ENCODE results near the gene PTPRN2. TPM values are rescaled to one million over a fixed set of nuclear protein-coding genes. Genes with fewer than 3 reads are reported as not detected.

Gene PTPRN2
- total and polyA plus RNA-seq, 7 donors = 0.47 to 0.82 (median 0.51) TPM

- 86 to 90% (median 86%) methylated on average over 29 of the region's 29 CpGs for WGBS, 3 donors
Measured at GRCh38 chr7:158267742-158268435, 319.7 kb downstream of the PTPRN2 start.

GRCh38 chr7:158266817-158267741 is 320.5 kb downstream of the PTPRN2 start:
- Histone ChIP-seq H3K4me1 (no peaks in the 10 kb centered on the region), H3K27me3 (ENCODE audit: insufficient read depth in 3 of 3, low read length in 2 of 3) (peaks cover 0 to 2% (median 0%) of the 10 kb centered on the region in 3 donors), H3K9me3 (no peaks in the 10 kb centered on the region), H3K27ac (no peak overlapping the region), H3K36me3 (ENCODE audit: insufficient read depth in 1 of 2, low read depth in 1 of 2) (no peaks in the 10 kb centered on the region), H3K4me3 (no peak overlapping the region)
- WGBS, 3 donors = 73 to 75% (median 74%) methylated on average over 30 of the region's 30 CpGs
- intact Hi-C loops (cut with DNase I) = no loop called here
- peak in 1 of 2 donors; percentile 19 for DNase-seq
- no peak for TF ChIP-seq CTCF (IDR thresholded peaks at IDR 0.05)
- ATAC-seq = no peak

More at GRCh38 chr7:158267742-158268435, 319.7 kb downstream of the PTPRN2 start:
- no peak for TF ChIP-seq CTCF (IDR thresholded peaks at IDR 0.05)
- peaks cover 0 to 2% (median 0%) of the 10 kb centered on the region in 3 donors for H3K27me3 ChIP-seq (ENCODE audit: insufficient read depth in 3 of 3, low read length in 2 of 3)
- H3K4me1 ChIP-seq = no peaks in the 10 kb centered on the region
- ATAC-seq = no peak
- no peaks in the 10 kb centered on the region for H3K36me3 ChIP-seq (ENCODE audit: insufficient read depth in 1 of 2, low read depth in 1 of 2)
- H3K27ac ChIP-seq = no peak overlapping the region
- peak in 1 of 2 donors; percentile 24 for DNase-seq
- intact Hi-C loops (cut with DNase I) = no loop called here
- H3K9me3 ChIP-seq = no peaks in the 10 kb centered on the region
- H3K4me3 ChIP-seq = no peak overlapping the region

DNA sequence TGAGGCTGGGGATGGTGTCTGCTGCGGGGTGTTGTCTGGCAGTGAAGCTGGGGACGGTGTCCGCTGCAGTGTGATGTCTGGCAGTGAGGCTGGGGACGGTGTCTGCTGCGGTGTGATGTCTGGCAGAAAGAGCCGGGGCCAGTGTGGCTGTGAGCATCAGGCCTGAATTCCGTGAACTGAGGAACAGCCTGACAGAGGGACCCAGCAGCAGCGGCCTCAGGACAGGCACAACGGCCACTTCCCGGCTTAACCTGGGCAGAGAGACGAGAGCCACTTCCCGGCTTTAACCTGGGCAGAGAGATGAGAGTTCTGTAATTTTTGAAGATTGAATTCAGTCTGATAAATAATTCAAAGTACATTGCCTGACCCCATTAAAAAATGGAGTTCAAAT is 321.2 kb downstream of the PTPRN2 start:
- ATAC-seq = no peak
- intact Hi-C loops (cut with DNase I) = no loop called here
- Histone ChIP-seq H3K4me3 (no peak overlapping the region), H3K27ac (no peak overlapping the region), H3K27me3 (ENCODE audit: insufficient read depth in 3 of 3, low read length in 2 of 3) (peaks cover 0 to 2% (median 0%) of the 10 kb centered on the region in 3 donors), H3K36me3 (ENCODE audit: insufficient read depth in 1 of 2, low read depth in 1 of 2) (no peaks in the 10 kb centered on the region), H3K9me3 (no peaks in the 10 kb centered on the region), H3K4me1 (no peaks in the 10 kb centered on the region)
- no peak for TF ChIP-seq CTCF (IDR thresholded peaks at IDR 0.05)
- WGBS, 3 donors = 83 to 89% (median 86%) methylated on average over 12 of the region's 12 CpGs
- DNase-seq = peak in 1 of 2 donors; percentile 13

GRCh38 chr7:158265743-158266080 is 321.9 kb downstream of the PTPRN2 start:
- Histone ChIP-seq H3K4me1 (no peaks in the 10 kb centered on the region), H3K36me3 (ENCODE audit: insufficient read depth in 1 of 2, low read depth in 1 of 2) (no peaks in the 10 kb centered on the region), H3K27ac (no peak overlapping the region), H3K27me3 (ENCODE audit: insufficient read depth in 3 of 3, low read length in 2 of 3) (peaks cover 0 to 2% (median 0%) of the 10 kb centered on the region in 3 donors), H3K9me3 (no peaks in the 10 kb centered on the region), H3K4me3 (no peak overlapping the region)
- peak in 1 of 2 donors; percentile 23 for DNase-seq
- TF ChIP-seq CTCF (IDR thresholded peaks at IDR 0.05) = no peak
- WGBS, 3 donors = 84 to 93% (median 90%) methylated on average over 11 of the region's 11 CpGs
- ATAC-seq = no peak
- intact Hi-C loops (cut with DNase I) = no loop called here

Data from psoas muscle (tissue), 8 donors.